ENCODE measurements around the gene ADGRG4.

The ADGRG4 gene

DNA sequence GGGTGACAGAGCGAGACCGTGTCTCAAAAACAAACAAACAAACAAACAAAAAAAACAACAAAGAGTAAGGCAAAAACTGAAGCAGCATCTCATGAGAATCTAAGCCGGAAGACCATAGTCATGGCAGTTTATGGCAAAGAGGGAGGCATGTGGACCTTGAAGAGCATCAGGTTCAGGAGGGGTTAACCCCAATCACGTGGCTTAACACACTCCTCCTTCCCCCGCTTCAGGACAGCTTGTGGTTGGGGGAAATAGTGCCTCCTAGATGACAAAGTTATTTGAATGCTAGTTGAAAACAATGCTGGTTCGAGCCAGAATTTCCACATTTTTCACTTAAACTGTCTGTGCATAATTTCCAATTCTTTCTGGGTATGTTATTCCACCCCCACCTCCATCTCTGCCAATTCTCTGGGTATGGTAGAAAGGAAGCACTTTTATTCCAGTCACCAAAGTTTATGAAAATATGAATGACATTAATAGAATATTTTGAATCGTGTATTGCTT lies 37.9 kb upstream of the ADGRG4 start:
- Histone ChIP-seq H3K9ac (ENCODE audit: low read depth, low read length, poor library complexity, severe bottlenecking) (no peak overlapping the region), H3K4me2 (ENCODE audit: low read depth, low read length, poor library complexity, severe bottlenecking) (no peak overlapping the region), H3K36me3 (ENCODE audit: insufficient read depth, low read length) (no peaks in the 10 kb centered on the region), H3K4me3 (ENCODE audit: low read length, poor library complexity, severe bottlenecking) (no peak overlapping the region), H3F3A (ENCODE audit: low read depth) (no peaks in the 10 kb centered on the region), H3K4me1 (ENCODE audit: insufficient read depth, low read length, poor library complexity, severe bottlenecking) (peaks cover 22% of the 10 kb centered on the region), H3K9me3 (ENCODE audit: insufficient read depth, low read depth, low read length) (no peaks in the 10 kb centered on the region), H3K79me2 (ENCODE audit: insufficient read depth, low read length) (no peaks in the 10 kb centered on the region), H3K27me3 (ENCODE audit: insufficient read depth, low read length, poor library complexity, severe bottlenecking) (no peaks in the 10 kb centered on the region), H4K20me1 (ENCODE audit: insufficient read depth, low read length, poor library complexity, severe bottlenecking) (no peaks in the 10 kb centered on the region), H3K9me2 (replicated peaks; ENCODE audit: low read depth, low read length) (no peaks in the 10 kb centered on the region), H2AFZ (ENCODE audit: low read length) (no peak overlapping the region)
- no peak for TF ChIP-seq EZH2phosphoT487 (IDR thresholded peaks at IDR 0.05; ENCODE audit: borderline replicate concordance)
- no peak for TF ChIP-seq CTCF (conservative IDR thresholded peaks at IDR 0.05; ENCODE audit: low read length)

DNA sequence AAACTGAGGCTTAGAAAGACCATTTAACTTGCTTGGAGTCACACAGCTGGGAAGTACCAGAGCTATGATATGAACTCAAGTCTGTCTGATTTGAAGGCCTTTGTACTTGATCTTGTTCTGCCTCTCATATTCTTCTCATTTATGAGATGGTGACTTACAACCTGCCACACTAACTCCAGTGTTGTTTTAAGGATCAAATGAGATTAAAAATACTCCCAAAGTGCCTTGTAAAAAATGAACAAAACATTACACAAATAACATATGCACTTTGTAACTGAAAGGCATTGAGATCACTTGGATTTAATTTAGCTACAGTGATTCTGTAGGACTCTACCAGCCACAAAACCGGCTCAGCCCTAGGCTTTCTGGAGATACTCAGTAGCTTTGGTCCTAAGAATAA lies 33.9 kb upstream of the ADGRG4 start:
- Histone ChIP-seq H2AFZ (ENCODE audit: low read length) (no peak overlapping the region), H4K20me1 (ENCODE audit: insufficient read depth, low read length, poor library complexity, severe bottlenecking) (no peaks in the 10 kb centered on the region), H3K9ac (ENCODE audit: low read depth, low read length, poor library complexity, severe bottlenecking) (no peak overlapping the region), H3K4me3 (ENCODE audit: low read length, poor library complexity, severe bottlenecking) (no peak overlapping the region), H3K27me3 (ENCODE audit: insufficient read depth, low read length, poor library complexity, severe bottlenecking) (no peaks in the 10 kb centered on the region), H3K9me3 (ENCODE audit: insufficient read depth, low read depth, low read length) (no peaks in the 10 kb centered on the region), H3K36me3 (ENCODE audit: insufficient read depth, low read length) (no peaks in the 10 kb centered on the region), H3K4me1 (ENCODE audit: insufficient read depth, low read length, poor library complexity, severe bottlenecking) (peaks cover 11% of the 10 kb centered on the region), H3K4me2 (ENCODE audit: low read depth, low read length, poor library complexity, severe bottlenecking) (no peak overlapping the region), H3K9me2 (replicated peaks; ENCODE audit: low read depth, low read length) (no peaks in the 10 kb centered on the region), H3F3A (ENCODE audit: low read depth) (no peaks in the 10 kb centered on the region), H3K79me2 (ENCODE audit: insufficient read depth, low read length) (no peaks in the 10 kb centered on the region)
- no peak for TF ChIP-seq CTCF (conservative IDR thresholded peaks at IDR 0.05; ENCODE audit: low read length)
- TF ChIP-seq EZH2phosphoT487 (IDR thresholded peaks at IDR 0.05; ENCODE audit: borderline replicate concordance), result no peak

- Histone ChIP-seq H3K36me3 (ENCODE audit: insufficient read depth, low read length) (no peaks in the 10 kb centered on the region), H3K27me3 (ENCODE audit: insufficient read depth, low read length, poor library complexity, severe bottlenecking) (no peaks in the 10 kb centered on the region), H3K4me2 (ENCODE audit: low read depth, low read length, poor library complexity, severe bottlenecking) (no peak overlapping the region), H3F3A (ENCODE audit: low read depth) (no peaks in the 10 kb centered on the region), H3K9me3 (ENCODE audit: insufficient read depth, low read depth, low read length) (no peaks in the 10 kb centered on the region), H4K20me1 (ENCODE audit: insufficient read depth, low read length, poor library complexity, severe bottlenecking) (no peaks in the 10 kb centered on the region), H3K79me2 (ENCODE audit: insufficient read depth, low read length) (no peaks in the 10 kb centered on the region), H3K9me2 (replicated peaks; ENCODE audit: low read depth, low read length) (no peaks in the 10 kb centered on the region), H3K4me3 (ENCODE audit: low read length, poor library complexity, severe bottlenecking) (no peak overlapping the region), H3K9ac (ENCODE audit: low read depth, low read length, poor library complexity, severe bottlenecking) (peak overlapping the region; percentile 17), H2AFZ (ENCODE audit: low read length) (peak overlapping the region; percentile 90), H3K4me1 (ENCODE audit: insufficient read depth, low read length, poor library complexity, severe bottlenecking) (peaks cover 10% of the 10 kb centered on the region)
- TF ChIP-seq CTCF (conservative IDR thresholded peaks at IDR 0.05; ENCODE audit: low read length) (peak; percentile 73), EZH2phosphoT487 (IDR thresholded peaks at IDR 0.05; ENCODE audit: borderline replicate concordance) (no peak)
These were observed 32.4 kb upstream of the ADGRG4 start for GRCh38 chrX:136268051-136269048.

Data from Loucy (cell line).